ENCODE results near the gene CKB.

The CKB gene

GRCh38 chr14:103559766-103560165 is 37.1 kb upstream of the CKB start:
- Histone ChIP-seq H3K4me3 (replicated peaks; ENCODE audit: insufficient read depth, low read length) (no peak overlapping the region), H3K27me3 (ENCODE audit: insufficient read depth, poor library complexity, severe bottlenecking) (no peaks in the 10 kb centered on the region), H3K27ac (replicated peaks) (no peak overlapping the region)
- no peak for TF ChIP-seq CTCF (IDR thresholded peaks at IDR 0.05; ENCODE audit: insufficient read depth, low read length)
- TF ChIP-seq SPI1 (IDR thresholded peaks at IDR 0.05; ENCODE audit: borderline replicate concordance, low read depth) = no peak
- no peak for TF ChIP-seq GABPA (IDR thresholded peaks at IDR 0.05; ENCODE audit: low read depth)
- TF ChIP-seq POLR2AphosphoS5 (IDR thresholded peaks at IDR 0.05; ENCODE audit: low read depth) = no peak
- TF ChIP-seq REST (IDR thresholded peaks at IDR 0.05; ENCODE audit: insufficient replicate concordance, low read depth) = no peak
- no peak for DNase-seq (ENCODE audit: low read depth in 1 of 2, low spot score in 1 of 2)

GRCh38 chr14:103558071-103558882 is 35.6 kb upstream of the CKB start:
- DNase-seq (ENCODE audit: low read depth in 1 of 2, low spot score in 1 of 2) = no peak
- TF ChIP-seq POLR2AphosphoS5 (IDR thresholded peaks at IDR 0.05; ENCODE audit: low read depth) = no peak
- no peak for TF ChIP-seq CTCF (IDR thresholded peaks at IDR 0.05; ENCODE audit: insufficient read depth, low read length)
- TF ChIP-seq GABPA (IDR thresholded peaks at IDR 0.05; ENCODE audit: low read depth) = no peak
- no peak for TF ChIP-seq REST (IDR thresholded peaks at IDR 0.05; ENCODE audit: insufficient replicate concordance, low read depth)
- TF ChIP-seq SPI1 (IDR thresholded peaks at IDR 0.05; ENCODE audit: borderline replicate concordance, low read depth) = no peak
- no peak overlapping the region for H3K4me3 ChIP-seq (replicated peaks; ENCODE audit: insufficient read depth, low read length)
- H3K27me3 ChIP-seq (ENCODE audit: insufficient read depth, poor library complexity, severe bottlenecking) = no peaks in the 10 kb centered on the region
- no peak overlapping the region for H3K27ac ChIP-seq (replicated peaks)

- Histone ChIP-seq H3K27me3 (ENCODE audit: insufficient read depth, poor library complexity, severe bottlenecking) (no peaks in the 10 kb centered on the region), H3K27ac (replicated peaks) (no peak overlapping the region), H3K4me3 (replicated peaks; ENCODE audit: insufficient read depth, low read length) (no peak overlapping the region)
- DNase-seq (ENCODE audit: low read depth in 1 of 2, low spot score in 1 of 2) = no peak
- no peak for TF ChIP-seq SPI1 (IDR thresholded peaks at IDR 0.05; ENCODE audit: borderline replicate concordance, low read depth)
- no peak for TF ChIP-seq REST (IDR thresholded peaks at IDR 0.05; ENCODE audit: insufficient replicate concordance, low read depth)
- TF ChIP-seq CTCF (IDR thresholded peaks at IDR 0.05; ENCODE audit: insufficient read depth, low read length) = no peak
- no peak for TF ChIP-seq POLR2AphosphoS5 (IDR thresholded peaks at IDR 0.05; ENCODE audit: low read depth)
- TF ChIP-seq GABPA (IDR thresholded peaks at IDR 0.05; ENCODE audit: low read depth) = no peak
These were observed 34.5 kb upstream of the CKB start for GRCh38 chr14:103556946-103557758.
